IPS-20b (cell line): ENCODE results near the gene SPNS2.

Source experiments
- H3K27ac ChIP-seq: one replicate; pipeline ENCODE4 v1.5.1; 2013; ENCODE audit warnings: low read length
- H3K27me3 ChIP-seq: 2 replicates; pipeline ENCODE4 v1.6.1; 2013; ENCODE audit warnings: mild to moderate bottlenecking, low read length, inconsistent platforms; ENCODE audit not compliant: insufficient read depth
- H3K36me3 ChIP-seq: 2 replicates; pipeline ENCODE4 v1.6.1; 2013; ENCODE audit warnings: low read depth, mild to moderate bottlenecking, inconsistent platforms, low read length, moderate library complexity; ENCODE audit not compliant: insufficient read depth
- H3K4me1 ChIP-seq: 2 replicates; pipeline ENCODE4 v1.6.1; 2013; ENCODE audit warnings: mild to moderate bottlenecking, control low read depth, inconsistent platforms, low read length, moderate library complexity; ENCODE audit not compliant: insufficient read depth
- H3K4me3 ChIP-seq: 2 replicates; pipeline ENCODE4 v1.5.1; 2013; ENCODE audit warnings: mild to moderate bottlenecking, low read length, inconsistent platforms
- H3K9ac ChIP-seq: 2 replicates; pipeline ENCODE4 v1.6.1; 2013; ENCODE audit warnings: low read depth, mild to moderate bottlenecking, inconsistent platforms, low read length, moderate library complexity
- H3K9me3 ChIP-seq: 2 replicates; pipeline ENCODE4 v1.6.1; 2013; ENCODE audit warnings: mild to moderate bottlenecking, low read depth, low read length, inconsistent platforms; ENCODE audit not compliant: insufficient read depth

SPNS2 gene

DNA sequence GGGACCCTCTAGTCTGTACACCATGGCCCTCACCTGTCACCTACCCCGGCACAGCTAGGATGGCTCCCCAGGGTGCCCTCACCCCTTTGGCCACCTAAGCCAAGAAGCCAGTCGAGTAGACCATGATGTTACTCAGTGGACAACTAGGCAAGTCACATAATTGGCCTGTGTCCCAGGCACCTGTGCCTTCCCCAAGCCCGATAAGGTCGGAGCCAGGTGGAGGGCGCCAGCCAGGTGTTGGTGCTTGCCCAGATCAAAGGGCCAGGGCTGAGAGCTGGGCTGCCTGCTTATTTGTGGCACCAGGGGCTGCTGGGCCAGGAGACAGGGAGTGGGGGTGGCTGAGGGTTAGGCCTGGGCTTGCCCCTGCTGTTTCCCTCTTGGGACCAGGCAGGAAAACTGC, 16.8 kb downstream of the SPNS2 start:
- H3K4me3 ChIP-seq, result no peak overlapping the region
- H3K4me1 ChIP-seq, result no peaks in the 10 kb centered on the region; the same call in 1 of the 2 replicates
- no peaks in the 10 kb centered on the region for H3K36me3 ChIP-seq
- no peaks in the 10 kb centered on the region for H3K9me3 ChIP-seq
- peaks cover 14% of the 10 kb centered on the region; the same call in 1 of the 2 replicates for H3K27me3 ChIP-seq
- H3K27ac ChIP-seq, result no peak overlapping the region
- H3K9ac ChIP-seq, result no peak overlapping the region

DNA sequence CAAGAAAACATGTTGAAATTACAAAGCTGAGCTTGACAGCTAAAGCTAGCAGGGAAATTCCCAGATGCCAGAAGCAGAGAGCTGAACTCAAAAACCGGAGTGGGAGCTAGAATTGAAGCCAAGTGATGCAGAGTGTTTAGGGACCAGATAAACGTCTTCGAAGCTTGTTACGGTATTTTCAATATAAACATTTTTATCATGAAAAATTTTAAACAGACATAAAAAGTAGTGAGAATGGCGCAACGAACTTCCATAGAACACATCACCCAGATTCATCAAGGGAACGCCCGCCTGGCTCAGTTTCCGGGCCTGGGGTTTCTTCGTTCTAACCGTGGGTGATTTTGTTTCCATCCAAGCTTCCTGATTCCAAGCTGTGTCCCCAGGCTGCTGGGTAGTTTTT, 18.1 kb downstream of the SPNS2 start:
- H3K9me3 ChIP-seq, result no peaks in the 10 kb centered on the region
- H3K36me3 ChIP-seq, result no peaks in the 10 kb centered on the region
- H3K4me3 ChIP-seq, result no peak overlapping the region
- H3K9ac ChIP-seq, result no peak overlapping the region
- H3K27me3 ChIP-seq, result peaks cover 19% of the 10 kb centered on the region; the same call in 1 of the 2 replicates
- H3K27ac ChIP-seq, result no peak overlapping the region
- no peaks in the 10 kb centered on the region; the same call in 1 of the 2 replicates for H3K4me1 ChIP-seq

DNA sequence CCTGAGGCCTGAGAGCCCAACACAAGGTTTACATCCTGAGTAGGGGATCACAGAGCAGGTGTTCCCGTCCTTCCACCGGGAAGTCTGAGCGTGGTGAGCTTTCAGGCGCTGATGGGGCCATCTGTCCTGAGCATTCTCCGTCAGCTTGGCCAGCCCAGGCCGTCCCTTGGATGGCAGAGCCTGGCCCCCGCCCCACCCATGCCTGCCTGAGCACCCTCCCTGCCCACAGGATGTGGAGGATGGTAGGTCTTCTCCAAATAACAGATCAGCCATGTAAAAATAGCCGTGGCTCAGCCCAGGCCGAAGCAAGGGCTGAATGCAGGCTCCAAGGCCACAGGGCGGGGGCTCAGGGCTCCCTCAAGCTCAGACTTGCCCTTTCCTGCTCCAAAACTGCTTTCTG, 20.2 kb downstream of the SPNS2 start:
- Histone ChIP-seq H3K9ac (no peak overlapping the region), H3K27me3 (peaks cover 19% of the 10 kb centered on the region; the same call in 1 of the 2 replicates), H3K36me3 (no peaks in the 10 kb centered on the region), H3K27ac (no peak overlapping the region), H3K4me3 (no peak overlapping the region), H3K9me3 (no peaks in the 10 kb centered on the region), H3K4me1 (no peaks in the 10 kb centered on the region)

DNA sequence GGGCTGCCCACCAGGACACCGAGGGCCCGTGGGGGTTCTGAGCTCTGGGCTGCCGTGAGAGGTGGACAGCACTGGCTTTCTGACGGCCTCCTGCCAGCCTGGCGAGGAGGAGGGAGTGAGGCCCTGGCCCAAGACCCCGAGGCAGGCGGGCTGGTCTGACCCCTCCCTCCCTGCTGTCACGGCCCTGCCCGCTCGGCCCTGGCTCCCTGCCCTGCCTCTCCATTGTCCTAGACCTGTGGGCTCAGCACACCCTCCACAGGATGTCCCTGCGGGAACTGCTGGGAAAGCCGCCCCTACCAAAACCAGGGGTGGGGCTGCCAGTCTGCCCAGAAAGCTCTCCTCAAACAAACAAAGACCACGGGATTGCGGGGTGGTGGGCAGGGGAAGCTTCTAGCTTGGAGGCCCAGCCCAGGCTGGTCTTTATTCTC, 20.7 kb downstream of the SPNS2 start:
- Histone ChIP-seq H3K27me3 (peaks cover 19% of the 10 kb centered on the region; the same call in 1 of the 2 replicates), H3K4me1 (no peaks in the 10 kb centered on the region), H3K4me3 (no peak overlapping the region), H3K36me3 (no peaks in the 10 kb centered on the region), H3K27ac (no peak overlapping the region), H3K9ac (no peak overlapping the region), H3K9me3 (no peaks in the 10 kb centered on the region)

DNA sequence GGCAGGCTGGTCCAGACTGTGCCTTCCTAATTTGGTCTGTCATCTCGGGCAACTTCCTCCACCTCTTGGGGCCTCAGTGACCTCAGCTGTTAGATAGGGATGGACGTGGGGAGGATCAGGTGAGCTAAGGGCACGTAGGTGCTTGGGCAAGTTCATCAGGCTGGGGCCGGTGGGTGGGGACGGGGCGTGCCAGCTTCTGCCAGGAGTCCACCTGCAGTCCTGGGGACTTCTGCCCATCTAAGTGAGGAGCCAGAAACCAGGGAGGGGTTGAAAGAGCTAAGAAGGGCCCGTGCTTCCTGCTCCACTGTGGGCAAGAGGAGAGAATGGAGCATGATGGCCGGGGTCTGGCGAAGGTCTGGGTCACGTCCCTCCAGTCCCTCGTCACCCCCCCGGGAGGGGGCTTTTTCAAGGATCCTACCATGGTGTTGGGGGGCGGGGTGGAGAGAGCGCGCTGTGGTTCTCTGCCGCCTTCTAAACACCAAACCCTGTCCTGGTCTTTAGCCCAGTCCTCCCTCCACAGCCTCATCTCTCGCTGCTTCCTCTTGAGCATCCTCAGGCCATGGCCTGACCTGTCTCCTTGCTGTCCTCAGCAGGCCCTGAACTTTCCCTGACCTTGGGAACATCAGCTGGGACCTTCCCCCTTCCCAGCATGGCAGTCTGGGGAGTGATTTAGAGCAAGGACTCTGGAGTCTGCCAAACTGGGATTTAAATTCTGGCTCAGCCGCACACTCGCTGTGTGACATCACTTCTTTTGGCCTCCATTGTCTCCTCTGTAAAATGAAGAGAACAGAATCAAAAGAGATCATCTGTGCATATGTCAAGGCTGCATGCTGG, 21.6 kb downstream of the SPNS2 start:
- Histone ChIP-seq H3K9ac (no peak overlapping the region), H3K9me3 (no peaks in the 10 kb centered on the region), H3K36me3 (no peaks in the 10 kb centered on the region), H3K4me1 (no peaks in the 10 kb centered on the region), H3K4me3 (no peak overlapping the region), H3K27me3 (peaks cover 26% of the 10 kb centered on the region), H3K27ac (no peak overlapping the region)

DNA sequence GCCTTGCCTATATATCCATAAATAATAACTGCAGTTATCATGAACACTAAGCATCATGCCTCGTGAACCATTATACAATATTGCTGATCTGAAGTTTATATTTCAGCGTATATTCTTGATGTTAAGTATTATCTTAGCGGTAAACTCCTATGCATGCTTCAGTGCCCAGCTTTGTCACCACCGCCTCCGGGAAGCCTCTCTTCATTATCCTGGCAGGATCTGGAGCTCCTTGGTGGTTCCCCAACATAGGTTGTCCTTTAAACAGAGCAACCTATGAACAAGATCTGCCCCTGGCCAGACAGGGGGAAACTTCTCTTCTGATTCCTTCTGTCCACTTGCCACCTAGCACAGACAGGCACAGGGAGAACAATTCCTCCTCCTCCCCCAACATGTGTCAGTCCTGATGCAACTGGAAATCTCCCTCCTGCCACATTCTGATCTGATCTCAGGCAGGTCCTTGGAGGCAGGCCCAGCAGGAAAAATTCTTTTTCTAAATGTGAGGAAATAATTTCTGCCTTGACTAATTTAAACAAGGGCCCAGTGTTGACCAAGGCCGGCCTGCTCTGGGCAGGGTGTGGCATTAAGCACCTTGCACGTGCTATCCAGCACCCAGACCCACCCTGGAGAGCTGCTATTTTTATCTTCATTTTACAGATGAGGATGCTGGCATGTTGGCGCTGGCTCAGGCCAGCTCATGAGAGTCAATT, 22.4 kb downstream of the SPNS2 start:
- no peak overlapping the region for H3K9ac ChIP-seq
- H3K4me1 ChIP-seq, result no peaks in the 10 kb centered on the region
- peaks cover 34% of the 10 kb centered on the region for H3K27me3 ChIP-seq
- no peaks in the 10 kb centered on the region for H3K9me3 ChIP-seq
- no peaks in the 10 kb centered on the region for H3K36me3 ChIP-seq
- H3K27ac ChIP-seq, result no peak overlapping the region
- no peak overlapping the region for H3K4me3 ChIP-seq

DNA sequence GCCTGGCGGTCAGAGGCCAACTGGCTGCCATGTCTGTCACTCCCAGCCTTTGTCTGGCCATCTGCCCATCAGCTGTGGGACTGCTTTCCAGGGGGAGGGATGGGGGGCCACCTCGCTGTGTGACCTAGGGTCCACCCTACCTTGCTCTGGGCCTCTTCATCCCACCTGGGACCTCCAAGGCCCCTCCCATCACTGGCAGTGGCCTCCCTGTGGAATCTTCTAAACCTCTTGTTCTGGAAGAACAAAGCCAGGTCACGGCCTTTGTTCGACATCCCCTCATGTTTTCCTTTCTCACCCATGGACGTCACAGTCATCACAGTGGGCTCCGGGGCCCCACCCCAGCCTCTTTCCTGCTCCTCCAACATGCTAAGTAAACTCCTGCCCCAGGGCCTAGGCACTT, 24.0 kb downstream of the SPNS2 start:
- Histone ChIP-seq H3K9me3 (no peaks in the 10 kb centered on the region), H3K27ac (no peak overlapping the region), H3K36me3 (no peaks in the 10 kb centered on the region), H3K4me3 (no peak overlapping the region), H3K27me3 (peaks cover 50% of the 10 kb centered on the region), H3K4me1 (no peaks in the 10 kb centered on the region), H3K9ac (no peak overlapping the region)

DNA sequence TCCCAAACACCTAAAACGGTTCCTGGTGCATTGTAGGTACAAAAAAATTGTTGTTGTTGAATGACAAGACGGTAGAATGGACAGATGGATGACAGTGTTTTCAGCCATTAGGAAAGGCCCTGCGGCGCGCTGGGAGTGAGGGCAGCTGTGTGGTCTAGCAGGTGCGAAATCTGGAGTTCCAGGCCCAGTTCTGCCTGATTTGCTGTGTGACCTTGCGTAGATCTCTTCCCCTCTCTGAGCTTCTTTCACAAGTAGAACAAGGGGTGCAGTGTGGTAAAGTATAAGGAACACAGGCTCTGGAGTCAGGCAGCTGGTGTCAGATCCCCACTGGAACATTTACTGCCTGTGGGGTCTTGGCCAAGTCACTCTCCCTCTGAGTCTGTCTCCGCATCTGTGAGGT, 25.3 kb downstream of the SPNS2 start:
- no peak overlapping the region for H3K27ac ChIP-seq
- no peak overlapping the region for H3K4me3 ChIP-seq
- no peaks in the 10 kb centered on the region for H3K36me3 ChIP-seq
- peaks cover 62% of the 10 kb centered on the region for H3K27me3 ChIP-seq
- H3K4me1 ChIP-seq, result no peaks in the 10 kb centered on the region
- H3K9ac ChIP-seq, result no peak overlapping the region
- no peaks in the 10 kb centered on the region for H3K9me3 ChIP-seq

DNA sequence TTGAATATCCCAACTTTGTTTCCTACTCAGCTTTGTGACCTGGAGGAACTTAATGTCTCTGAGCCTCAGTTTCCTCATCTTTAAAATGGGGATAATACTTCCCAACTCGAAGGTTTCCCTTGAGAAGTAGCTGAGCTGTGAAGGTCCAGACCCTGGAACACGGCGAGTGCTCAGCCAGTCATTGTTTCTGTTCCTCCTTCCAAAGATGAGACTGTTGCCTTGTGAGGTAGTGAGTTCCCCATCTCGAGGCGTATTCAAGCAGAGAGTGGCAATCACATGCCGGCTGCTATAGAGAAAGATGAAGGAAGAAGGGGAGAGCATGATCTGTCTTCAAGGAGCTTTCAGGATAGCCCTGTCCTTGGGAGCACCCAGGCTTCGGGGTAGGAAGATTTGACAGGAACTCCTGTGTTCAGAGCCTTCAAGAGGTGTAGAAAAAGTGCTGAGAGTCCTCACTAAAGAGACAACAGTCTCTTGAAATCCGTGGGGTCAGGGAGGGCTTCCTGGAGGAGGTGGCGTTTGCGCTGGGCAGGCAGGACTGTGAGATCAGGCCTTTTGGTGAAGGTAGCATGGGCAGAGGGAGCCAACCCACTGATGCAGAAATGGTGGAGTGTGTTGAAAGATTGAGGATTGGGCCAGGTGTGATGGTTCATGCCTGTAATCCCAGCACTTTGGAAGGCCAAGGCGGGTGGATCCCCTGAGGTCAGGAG, 27.2 kb downstream of the SPNS2 start:
- H3K9ac ChIP-seq, result no peak overlapping the region

DNA sequence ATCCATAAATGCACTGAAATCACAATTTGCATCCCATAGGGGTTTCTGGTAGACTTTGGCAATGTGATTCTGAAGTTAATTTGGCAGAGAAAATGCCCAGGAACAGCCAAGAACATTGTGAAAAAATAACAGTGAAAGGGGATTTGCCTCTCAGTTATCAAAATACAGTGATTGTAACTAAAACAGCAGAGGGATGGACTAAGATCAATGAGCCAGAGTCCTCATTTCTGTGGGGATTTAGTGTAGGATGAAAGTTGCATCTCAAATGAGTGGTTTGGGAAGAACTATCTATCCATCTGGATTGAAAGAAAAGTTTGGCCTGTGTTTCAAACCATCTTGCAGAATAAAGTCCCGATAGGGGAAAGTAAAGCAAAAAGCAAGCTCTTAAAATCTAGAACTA, 28.5 kb downstream of the SPNS2 start:
- Histone ChIP-seq H3K9ac (no peak overlapping the region), H3K4me3 (no peak overlapping the region), H3K4me1 (no peaks in the 10 kb centered on the region), H3K36me3 (no peaks in the 10 kb centered on the region), H3K27me3 (peaks cover 74% of the 10 kb centered on the region), H3K27ac (no peak overlapping the region), H3K9me3 (no peaks in the 10 kb centered on the region)

More for the DNA sequence above, 27.2 kb downstream of the SPNS2 start:
- Histone ChIP-seq H3K4me3 (no peak overlapping the region), H3K27ac (no peak overlapping the region), H3K36me3 (no peaks in the 10 kb centered on the region), H3K27me3 (peaks cover 70% of the 10 kb centered on the region), H3K9me3 (no peaks in the 10 kb centered on the region), H3K4me1 (no peaks in the 10 kb centered on the region)

DNA sequence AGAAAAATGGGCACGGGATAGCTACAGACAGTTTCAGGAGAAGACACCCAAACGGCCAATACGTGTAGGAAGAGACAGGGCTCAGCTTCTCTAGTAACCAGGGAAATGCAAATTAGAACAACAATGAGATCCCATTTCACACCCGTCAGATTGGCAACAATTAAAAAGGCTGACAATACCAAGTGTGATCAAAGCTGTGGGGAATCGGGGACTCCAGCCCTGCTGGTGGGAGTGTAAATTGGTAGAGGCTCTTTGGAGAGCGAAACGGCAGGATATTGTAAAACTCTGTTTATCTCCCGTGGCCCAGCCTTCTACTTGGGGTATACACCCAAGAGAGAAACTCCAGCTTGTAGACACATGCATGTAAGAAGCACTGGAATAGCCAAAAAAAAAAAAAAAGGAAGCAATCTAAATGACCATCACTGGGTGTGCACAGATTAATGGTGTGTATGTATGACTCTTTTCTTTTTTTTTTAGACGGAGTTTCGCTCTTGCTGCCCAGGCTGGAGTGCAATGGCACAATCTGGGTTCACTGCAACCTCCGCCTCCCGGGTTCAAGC, 29.0 kb downstream of the SPNS2 start:
- H3K4me1 ChIP-seq, result no peaks in the 10 kb centered on the region
- peaks cover 79% of the 10 kb centered on the region for H3K27me3 ChIP-seq
- H3K36me3 ChIP-seq, result no peaks in the 10 kb centered on the region
- no peak overlapping the region for H3K4me3 ChIP-seq
- no peaks in the 10 kb centered on the region for H3K9me3 ChIP-seq
- H3K9ac ChIP-seq, result no peak overlapping the region
- H3K27ac ChIP-seq, result no peak overlapping the region
